NOMO-1 (cell line): ENCODE results near the gene ABCA4.

Source experiments
- DNase-seq, 2 experiments: peaks; one replicate each; lab custom pipeline; 2025; ENCODE audit not compliant: unreplicated experiment in 2 of 2; lab: John Stamatoyannopoulos, UW

The ABCA4 gene

DNA sequence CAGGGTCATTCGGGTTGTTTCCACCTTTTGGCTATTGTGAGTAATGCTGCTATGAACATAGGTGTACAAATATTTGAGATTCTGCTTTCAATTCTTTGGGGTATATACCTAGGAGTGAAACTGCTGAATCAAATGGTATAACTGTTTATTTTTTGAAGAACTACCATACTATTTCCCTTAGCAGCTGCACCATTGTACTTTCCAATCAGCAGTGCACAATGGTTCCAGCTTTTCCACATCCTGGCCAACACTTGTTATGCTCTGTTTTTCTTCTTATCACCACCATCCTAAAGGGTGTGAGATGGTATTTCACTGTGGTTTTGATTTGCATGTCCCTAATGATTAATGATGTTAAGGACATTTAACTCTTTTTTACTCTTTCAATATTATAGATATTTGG is 3.6 kb upstream of the ABCA4 start:
- no peak for DNase-seq

DNA sequence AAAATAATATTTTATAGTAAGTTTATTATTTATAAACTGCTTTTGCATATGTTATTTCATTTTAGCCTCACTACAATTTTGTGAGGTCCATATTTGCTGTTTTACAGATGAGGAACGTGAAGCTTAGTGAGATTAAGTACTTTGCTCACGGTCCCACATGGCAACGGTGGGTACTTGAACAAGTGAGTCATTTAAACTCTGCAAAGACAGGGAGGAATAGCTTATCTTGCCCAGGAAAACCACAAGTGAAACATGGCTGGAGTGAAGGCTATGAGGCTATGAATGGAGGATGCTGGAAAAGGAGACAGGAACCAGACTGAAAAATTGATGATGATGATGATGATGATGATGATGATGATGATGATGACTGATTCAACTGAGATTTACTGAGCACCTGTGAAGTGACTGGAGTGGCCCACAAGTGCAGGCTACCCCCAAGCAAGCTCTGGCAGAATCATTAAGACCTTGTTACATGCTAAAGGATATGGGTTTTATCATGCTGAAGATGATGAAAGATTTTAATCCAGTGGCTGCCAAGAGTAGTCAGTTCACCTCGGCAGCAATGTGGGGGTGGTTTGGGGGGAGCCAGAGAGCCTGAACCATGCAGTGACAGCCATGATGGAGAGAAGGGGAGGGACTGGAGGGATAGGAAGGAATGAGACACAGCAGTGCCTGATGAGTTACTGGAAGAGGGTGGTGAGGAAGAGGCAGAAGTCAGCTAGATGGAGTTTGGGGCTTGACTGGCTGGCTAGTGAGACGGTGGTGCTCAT is 1.4 kb upstream of the ABCA4 start:
- DNase-seq: no peak

DNA sequence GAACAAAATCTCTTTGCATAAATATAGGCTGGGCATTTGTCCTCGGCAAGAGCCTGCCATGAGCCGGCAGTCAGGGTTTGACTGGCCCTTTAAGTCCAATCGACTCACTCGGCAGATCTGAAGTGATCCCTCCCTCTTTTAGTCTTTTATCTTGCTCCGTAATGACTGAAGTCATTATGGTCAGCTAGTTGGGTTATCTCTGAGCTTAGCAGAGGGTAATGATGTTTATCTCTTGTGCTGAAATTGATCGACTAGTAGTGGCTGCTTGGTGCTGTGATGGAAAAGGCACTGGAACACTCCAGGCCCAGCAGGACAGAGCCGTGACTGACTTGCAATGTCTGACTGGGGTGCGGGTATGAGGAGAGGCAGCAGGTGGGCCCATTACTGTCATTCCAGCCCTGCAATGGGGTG is 468 bp upstream of the ABCA4 start:
- no peak for DNase-seq

DNA sequence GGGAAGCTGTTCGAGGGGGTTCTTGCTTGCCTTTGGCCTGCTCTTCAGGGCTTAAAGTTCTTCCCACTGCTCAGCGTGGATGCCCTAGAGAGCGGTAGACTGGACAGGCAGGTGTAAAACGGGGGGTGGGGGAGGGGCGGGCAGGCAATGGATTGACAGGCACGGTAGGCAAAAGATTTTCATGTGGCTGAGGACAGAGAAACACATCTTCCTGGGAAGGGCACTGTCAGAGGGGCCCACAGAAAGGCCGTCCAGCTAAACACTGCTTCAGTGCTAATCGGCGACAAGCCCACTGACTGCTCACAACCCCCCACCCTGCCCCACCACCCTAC is 412 bp downstream of the ABCA4 start:
- DNase-seq: no peak

DNA sequence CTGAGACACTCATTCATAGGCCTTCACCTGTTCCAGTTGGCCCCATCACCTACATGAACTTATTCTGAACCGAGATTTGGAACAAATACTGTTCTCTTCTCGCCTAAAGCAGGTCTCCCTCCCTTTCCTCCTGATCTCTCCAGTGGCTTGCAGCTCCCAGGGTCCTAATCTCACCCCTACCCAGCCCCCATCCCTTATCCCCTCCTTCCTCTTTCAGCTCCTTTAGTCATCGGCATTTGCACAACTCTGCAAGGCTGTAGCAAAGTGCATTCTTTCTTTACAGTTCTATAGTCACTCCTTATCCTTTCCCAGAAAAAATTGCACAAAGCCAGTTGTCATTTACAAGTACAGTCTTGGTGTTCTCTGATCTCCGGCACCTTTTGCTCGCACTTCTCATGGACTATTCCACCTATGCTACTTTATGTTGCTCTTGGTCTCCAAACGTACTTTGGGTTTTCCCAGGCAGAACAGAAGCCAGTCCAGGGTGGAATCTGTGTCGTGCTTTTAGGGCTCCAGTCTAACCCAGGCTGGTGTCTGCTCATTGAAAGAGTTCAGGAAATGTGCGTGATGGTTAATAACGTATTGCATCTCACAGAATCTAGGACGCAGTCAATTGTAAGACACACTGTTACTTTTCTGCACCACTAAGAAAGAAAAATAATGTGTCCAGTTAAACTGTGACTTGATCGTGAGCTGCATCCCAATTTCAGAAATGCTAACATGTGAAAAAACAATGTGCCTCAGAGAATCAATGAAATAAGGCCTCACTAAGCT is 965 bp downstream of the ABCA4 start:
- DNase-seq: no peak

DNA sequence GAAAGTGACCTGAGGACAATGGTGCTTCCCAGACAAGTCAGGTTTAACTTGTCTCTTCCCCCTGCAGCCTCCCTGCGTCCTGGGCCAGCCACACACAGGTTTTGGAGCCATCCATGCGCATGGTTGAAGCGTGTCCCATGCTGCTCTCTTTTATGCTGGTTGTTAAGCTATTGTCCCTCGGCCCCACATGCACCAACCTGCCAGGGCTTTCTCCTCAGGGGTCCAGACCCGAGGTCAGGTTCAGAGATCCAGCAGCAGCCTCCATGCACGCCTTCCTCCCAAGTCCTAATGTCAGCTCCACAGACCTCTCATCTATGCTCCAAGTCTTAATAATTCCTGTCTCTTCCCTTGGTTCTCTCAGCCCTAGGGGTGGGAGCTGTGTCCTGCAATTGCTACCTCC is 1.6 kb downstream of the ABCA4 start:
- no peak for DNase-seq

DNA sequence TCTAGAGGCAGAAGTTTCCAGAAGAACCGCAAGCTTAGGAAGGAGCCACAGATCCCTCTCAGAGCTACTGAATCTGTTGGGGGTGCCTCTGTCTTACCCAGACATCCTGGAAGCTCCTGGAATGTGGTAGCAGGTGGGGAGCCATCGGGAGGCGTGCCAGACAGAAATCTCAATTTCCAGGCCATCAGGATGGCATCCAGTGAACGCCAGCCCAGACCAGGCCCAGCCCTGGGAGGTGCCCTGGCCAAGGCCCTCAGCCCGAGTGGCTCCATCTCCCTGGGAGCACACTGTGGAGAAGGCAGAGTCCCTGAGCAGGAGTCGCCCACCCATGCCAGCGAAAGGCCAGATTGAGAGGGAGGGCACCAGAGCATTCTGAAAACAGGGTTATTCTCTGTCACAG is 2.5 kb downstream of the ABCA4 start:
- no peak for DNase-seq

DNA sequence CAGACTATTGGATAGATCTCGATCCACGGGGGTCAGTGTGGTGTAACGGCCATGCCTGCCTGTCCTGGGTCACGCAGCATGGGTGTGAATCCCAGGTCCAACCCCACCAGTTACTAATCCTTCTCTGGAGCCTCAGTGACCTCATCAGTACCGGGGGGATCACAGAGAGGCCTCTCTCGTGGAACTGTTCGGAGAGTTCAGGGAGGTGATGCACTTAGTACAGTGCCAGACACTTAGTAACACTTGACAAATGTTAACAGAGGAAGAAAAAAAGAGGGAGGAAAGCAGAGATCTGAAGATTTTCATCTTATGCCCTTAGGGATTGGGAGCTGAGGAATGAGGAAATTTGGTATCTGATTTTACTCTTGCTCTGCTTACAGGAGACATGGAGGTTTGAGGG is 2.9 kb downstream of the ABCA4 start:
- no peak for DNase-seq

DNA sequence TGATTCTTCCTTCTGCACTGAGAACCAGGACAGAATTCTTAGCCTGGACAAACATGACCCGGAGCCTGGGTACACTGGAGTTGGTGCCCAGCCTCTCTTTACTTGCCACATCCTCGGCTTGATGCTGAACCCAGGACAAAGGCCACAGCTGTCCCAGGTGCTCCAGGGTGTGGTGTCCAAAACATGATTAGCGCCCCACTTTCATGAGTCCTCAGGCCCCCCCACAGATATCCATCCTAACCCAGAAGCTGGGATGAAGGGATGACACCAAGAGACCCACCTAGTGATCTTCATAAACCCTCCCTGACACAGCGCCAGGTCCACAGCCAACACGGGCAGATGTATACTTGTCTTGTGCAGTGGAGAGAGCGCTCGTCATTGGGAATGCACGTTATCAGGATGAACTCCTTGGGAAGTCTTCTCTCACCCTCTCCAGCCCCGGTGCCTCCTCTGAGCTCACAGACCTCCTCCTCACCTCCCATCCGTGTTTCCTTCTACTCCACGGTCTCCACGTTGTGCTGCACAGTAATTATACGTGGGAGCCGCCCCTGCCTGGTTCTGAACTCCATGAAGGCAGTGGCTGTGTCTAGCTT is 3.6 kb downstream of the ABCA4 start:
- no peak for DNase-seq

DNA sequence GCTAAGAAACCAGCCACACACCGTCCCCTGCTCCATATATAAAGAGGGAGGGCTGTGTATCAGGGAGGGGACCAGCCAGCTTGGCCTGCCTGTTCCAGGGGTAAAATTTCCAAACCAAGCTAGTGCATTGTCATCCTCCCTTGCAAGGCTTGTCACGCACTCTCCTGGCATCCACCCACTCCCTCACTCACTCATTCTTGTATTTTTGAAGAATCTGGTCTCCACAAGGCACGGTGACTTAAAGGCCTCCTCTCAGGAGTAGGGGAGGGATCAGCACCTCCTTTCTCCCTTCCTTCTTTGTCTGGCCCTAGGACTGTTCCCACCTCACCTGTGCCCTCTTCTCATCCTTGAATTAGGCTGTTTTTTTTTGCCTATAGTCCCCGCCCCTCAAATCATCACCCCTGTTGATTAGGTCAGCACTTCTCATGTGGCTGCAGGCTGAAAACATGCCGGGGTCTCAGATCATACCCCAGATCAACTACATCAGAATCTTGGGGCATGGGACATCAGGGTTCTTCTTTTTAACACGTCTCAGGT is 5.0 kb downstream of the ABCA4 start:
- no peak for DNase-seq

DNA sequence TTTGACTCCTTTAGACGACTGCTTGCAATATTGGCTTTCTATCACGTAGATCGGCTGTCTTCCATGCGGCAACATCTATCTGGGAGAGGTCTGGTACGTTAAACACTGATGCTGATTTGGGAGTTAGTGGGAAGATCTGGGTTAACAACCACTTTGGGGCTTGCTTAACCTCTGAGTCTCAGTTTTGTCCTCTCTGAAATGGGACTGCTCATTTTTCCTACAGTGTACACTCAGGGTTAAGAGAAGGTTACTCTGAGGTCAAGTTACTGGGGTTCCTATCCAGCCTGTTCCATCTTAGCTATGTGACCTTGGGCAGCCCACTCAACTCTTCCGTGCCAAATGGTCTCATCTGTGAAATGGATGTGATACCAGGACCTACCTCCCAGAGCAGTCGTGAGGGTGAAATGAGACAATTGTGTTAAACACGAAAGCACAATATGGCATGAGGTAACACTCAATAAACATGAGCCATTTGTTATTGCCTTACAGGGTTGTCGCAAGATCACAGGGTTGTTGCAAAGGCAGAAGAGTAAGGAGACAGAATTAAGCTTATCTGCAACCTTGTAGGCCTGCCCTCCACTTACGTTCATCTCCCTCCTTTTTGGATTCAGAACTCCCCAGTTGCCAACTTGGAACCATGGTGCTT is 5.6 kb downstream of the ABCA4 start:
- no peak for DNase-seq

DNA sequence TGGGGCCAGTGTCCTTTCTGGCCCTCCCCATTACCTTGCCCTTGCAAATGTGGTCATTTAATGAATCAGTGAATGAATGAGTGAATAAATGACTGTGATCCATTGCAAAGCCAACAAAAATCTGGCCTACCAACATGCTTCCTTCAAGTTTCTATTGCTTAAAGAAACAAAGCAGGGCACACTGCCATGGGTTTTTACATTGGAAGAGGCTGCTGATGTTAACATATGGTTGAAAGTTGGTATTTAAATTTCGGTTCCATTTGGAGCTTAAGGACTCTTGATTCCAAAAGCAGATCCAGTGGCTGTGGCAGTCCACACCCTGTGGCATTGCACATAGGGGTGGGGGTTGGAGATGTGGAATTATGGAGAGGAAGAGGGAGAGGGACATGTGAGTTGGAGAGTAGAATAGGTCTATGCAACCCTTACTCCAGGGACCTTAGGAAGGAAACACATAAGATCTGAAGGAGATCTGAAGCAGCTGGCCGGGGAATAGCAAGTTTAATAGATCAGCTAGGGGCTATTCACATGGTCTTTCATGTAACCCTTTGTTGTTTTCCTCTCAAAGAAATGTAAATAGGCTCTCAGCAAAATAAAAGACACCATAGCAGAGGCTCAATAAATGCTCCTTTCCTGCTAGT is 7.2 kb downstream of the ABCA4 start:
- DNase-seq: no peak

DNA sequence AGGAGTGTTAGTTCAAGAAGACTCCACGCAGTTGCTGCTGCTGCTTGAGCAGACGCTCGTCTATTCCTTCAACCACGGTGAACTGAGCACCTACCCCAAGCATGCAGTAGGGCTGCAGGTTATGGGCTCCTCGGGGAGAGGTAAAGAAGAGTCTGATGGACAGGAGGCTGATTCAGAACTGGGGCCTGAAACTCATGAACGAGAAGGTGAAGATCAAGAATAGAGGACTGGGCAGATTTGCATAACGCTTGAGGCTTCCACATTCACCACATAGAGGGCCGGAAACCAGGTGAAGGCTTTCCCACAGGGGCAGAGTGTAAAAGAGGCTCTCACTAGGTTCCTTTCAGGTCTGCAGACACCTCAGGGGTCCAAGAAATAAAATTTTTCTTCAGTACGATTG is 9.1 kb downstream of the ABCA4 start:
- DNase-seq: no peak

DNA sequence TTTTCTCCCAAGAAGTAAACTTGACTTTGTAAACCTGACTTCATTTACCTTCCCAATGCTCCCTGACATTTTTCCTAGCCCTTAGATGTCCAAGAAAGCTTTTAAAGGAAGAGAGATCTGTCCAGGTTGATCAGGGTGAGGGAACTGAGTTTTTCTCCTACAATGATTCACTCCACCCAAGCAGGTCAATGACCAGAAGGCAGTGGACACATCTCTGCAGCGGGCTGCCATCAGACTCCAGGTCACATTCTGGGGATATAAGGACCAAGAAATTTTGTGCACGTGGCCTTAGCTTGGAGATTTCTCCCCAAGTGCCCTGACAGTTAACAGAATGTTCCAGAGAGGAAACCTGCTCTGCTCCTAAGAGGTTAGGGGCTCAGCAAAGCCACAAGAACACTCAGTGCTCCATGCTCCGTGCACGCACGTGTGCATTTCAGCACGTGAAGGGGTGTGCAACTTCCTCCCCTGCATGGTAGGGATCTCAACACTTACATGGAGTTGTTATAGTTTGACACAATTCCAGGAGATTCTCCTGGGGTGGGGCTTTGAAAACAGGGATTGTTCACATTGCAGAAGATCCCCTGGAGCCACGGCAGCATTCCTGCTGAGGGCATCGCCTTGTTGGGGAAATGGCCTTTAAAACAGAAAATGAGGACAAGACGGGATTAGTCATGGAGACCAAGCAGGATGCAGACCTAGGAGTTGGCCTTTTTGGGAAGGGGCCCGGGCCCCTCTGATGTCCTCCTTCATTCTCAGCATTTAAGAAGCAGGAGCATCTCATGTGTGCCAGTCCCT is 9.8 kb downstream of the ABCA4 start:
- no peak for DNase-seq

DNA sequence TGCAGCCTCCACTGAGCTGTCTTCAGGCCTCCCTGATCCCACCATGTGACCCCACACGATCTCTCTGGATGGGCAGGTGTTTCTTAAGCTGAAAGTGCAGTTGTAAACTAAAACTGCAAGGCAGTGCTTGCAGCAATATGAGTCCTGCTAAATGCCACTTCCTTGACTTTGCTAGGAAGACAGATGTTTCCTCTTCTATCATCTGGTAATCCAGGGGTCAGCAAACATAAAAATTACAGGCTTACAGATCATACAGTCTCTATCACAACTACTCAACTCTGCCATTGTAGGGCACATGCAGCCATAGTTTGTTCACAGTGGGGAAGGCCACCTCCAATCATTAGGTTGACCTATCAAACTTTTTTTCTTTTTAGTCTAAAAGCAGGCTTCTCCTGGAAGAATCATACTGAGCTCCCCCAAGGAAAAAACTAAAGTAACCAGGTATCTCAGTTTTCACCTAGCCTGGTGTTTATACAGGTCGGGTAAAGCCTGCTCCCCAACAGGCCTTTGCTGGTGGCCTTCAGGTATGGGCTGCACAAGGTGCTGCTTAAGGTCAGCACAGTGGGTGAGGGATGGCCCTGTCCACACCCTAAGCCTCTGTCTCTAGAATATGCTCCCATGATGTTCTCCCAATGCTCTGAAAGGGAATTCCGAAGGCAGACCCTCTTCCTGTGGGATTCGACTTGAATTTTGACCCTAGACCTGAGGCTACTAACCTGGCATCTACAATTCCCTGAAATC is 10.8 kb downstream of the ABCA4 start:
- DNase-seq: no peak

DNA sequence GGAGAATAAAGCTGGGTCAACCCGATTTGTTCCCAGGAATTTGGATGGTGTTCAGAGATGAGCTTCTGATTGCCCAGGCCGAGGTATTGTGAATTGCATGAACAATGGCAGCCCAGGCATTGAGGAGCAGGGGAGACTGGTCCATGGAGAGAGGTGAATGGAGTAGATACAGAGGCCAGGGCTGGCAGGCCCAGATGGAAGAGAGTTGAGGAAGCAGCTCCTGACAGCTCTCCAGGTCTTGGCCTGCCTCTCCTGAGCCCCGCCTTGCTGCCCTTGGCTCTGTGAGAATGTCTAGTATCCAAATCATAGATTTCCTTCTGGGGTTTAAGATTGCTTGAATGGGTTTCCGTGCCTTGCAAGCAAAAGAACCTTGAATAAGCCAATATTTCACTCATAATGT is 11.5 kb downstream of the ABCA4 start:
- DNase-seq: no peak

DNA sequence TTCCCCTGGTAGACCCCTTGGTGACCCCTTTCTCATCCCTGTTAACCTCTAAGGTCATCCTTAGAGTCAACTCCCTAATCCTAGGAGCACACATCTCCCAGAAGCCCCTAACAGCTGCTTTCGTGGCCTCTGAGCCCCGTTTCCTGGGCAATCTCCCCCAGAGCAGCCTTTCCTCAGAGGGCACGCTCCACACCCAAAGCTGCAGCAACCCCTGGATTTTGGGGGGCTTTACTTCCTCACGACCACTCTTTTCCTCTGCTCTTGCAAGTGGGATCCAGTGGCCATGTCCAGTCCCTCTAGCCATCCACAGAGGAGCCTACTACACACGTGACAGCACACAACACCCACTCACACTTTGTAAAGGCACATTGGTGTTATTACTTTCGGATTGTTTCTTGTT is 13.8 kb downstream of the ABCA4 start:
- no peak for DNase-seq

DNA sequence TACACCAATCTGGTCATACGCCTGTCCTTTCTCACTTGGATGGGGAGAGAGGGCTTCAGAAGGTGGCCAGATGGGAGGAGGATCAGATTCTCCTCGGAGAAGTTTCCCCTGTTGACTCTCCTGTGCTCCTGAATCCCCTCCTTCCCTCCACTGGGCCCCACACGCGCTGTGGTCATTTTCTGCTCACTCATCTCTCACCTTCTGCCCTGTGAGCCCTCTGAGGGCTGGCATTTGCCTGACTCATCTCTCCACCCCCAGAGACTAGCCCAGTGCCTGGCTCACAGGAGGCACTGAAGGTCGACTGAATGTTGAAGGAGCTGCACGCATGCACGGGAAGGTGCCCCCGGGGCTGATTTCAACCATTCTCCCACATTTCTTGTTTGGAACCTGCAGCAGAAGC is 14.2 kb downstream of the ABCA4 start:
- no peak for DNase-seq

DNA sequence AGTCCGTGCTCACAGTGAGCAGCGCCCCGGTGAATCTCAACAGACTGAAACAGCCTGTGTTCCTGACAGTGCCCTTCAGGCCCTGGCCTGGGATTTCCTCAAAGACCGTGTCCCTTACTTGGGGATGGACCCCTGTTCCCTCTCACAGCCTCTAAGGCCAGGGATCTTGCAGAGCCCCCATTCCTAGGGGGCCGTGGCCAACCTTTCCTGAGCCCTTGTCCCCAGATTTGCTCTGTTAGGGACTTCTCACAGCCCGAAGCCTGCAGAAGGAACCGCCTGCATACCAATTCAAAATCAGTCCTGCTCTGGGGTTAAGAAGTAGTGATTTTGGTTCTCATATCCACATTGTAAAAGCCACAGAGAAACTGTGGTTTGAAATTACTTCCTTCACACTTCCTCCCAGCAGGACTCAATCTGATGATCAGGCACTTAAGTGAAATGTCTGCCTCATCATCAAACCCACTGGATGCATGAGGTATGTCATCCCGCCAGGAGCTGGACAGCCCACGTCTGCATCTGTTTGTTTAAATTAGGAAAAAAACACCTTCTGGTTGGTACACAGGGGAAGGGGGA is 14.9 kb downstream of the ABCA4 start:
- peak; percentile 9 to 54 for DNase-seq
